ENCODE measurements around the gene ISCU. TPM values are rescaled to one million over a fixed set of nuclear protein-coding genes. Genes with fewer than 3 reads are reported as not detected.
"Not testable (repeated sequence)": the region's sequence is repeated elsewhere in the genome, so short reads cannot be mapped to it uniquely, and the experiment has no call there.

ISCU gene
- total RNA-seq, 1 donor: 42.0 TPM

GRCh38 chr12:108568338-108569154, 6.2 kb downstream of the ISCU start:
- DNase-seq (ENCODE audit: low read depth in 2 of 3, low spot score in 2 of 3): peak in 1 of 3 donors; percentile 52

GRCh38 chr12:108570743-108571608, 8.6 kb downstream of the ISCU start:
- DNase-seq (ENCODE audit: low read depth in 2 of 3, low spot score in 2 of 3): peak in 2 of 3 donors; percentile 33 to 77

- DNase-seq (ENCODE audit: low read depth in 2 of 3, low spot score in 2 of 3): no peak
These were observed 9.3 kb downstream of the ISCU start for GRCh38 chr12:108571609-108572165.

- DNase-seq (ENCODE audit: low read depth in 2 of 3, low spot score in 2 of 3): no peak
These were observed 9.9 kb downstream of the ISCU start for GRCh38 chr12:108572166-108572790.

- DNase-seq (ENCODE audit: low read depth in 2 of 3, low spot score in 2 of 3): no peak
These were observed 10.9 kb downstream of the ISCU start for GRCh38 chr12:108573317-108573716.

GRCh38 chr12:108574276-108574675, 11.9 kb downstream of the ISCU start:
- DNase-seq (ENCODE audit: low read depth in 2 of 3, low spot score in 2 of 3): not testable (repeated sequence)

GRCh38 chr12:108575199-108575912, 13.0 kb downstream of the ISCU start:
- DNase-seq (ENCODE audit: low read depth in 2 of 3, low spot score in 2 of 3): no peak

GRCh38 chr12:108576660-108577234, 14.4 kb downstream of the ISCU start:
- DNase-seq (ENCODE audit: low read depth in 2 of 3, low spot score in 2 of 3): no peak

- DNase-seq (ENCODE audit: low read depth in 2 of 3, low spot score in 2 of 3): no peak
These were observed 15.1 kb downstream of the ISCU start for GRCh38 chr12:108577458-108577857.

GRCh38 chr12:108578264-108578663, 15.9 kb downstream of the ISCU start:
- no peak for DNase-seq (ENCODE audit: low read depth in 2 of 3, low spot score in 2 of 3)

- DNase-seq (ENCODE audit: low read depth in 2 of 3, low spot score in 2 of 3): no peak
These were observed 16.4 kb downstream of the ISCU start for GRCh38 chr12:108578813-108579212.

- DNase-seq (ENCODE audit: low read depth in 2 of 3, low spot score in 2 of 3): no peak
These were observed 18.1 kb downstream of the ISCU start for GRCh38 chr12:108580531-108580930.

GRCh38 chr12:108581311-108582227, 19.2 kb downstream of the ISCU start:
- DNase-seq (ENCODE audit: low read depth in 2 of 3, low spot score in 2 of 3): no peak

- no peak for DNase-seq (ENCODE audit: low read depth in 2 of 3, low spot score in 2 of 3)
These were observed 20.1 kb downstream of the ISCU start for GRCh38 chr12:108582509-108582908.

GRCh38 chr12:108582978-108583770, 20.8 kb downstream of the ISCU start:
- no peak for DNase-seq (ENCODE audit: low read depth in 2 of 3, low spot score in 2 of 3)

GRCh38 chr12:108583991-108584390, 21.6 kb downstream of the ISCU start:
- no peak for DNase-seq (ENCODE audit: low read depth in 2 of 3, low spot score in 2 of 3)

- no peak for DNase-seq (ENCODE audit: low read depth in 2 of 3, low spot score in 2 of 3)
These were observed 22.2 kb downstream of the ISCU start for GRCh38 chr12:108584456-108585065.

GRCh38 chr12:108585864-108586263, 23.5 kb downstream of the ISCU start:
- DNase-seq (ENCODE audit: low read depth in 2 of 3, low spot score in 2 of 3): no peak
